OCI-LY3 (cell line): ENCODE results near the gene RBBP8NL.

Experiments
- CTCF ChIP-seq: fragments of 200-600, 300-600 bp; sonication (generic); IDR thresholded peaks from 2 replicates; pipeline ENCODE4 v1.5.1; 2014; ENCODE audit warnings: antibody characterized with exemption, low read length, low read depth
- EZH2phosphoT487 ChIP-seq: fragments of 200-600 bp; shearing (Covaris generic); IDR thresholded peaks from 2 replicates; pipeline ENCODE4 v1.6.1; 2018; ENCODE audit warnings: antibody characterized with exemption, mixed run types, low read depth

DNA sequence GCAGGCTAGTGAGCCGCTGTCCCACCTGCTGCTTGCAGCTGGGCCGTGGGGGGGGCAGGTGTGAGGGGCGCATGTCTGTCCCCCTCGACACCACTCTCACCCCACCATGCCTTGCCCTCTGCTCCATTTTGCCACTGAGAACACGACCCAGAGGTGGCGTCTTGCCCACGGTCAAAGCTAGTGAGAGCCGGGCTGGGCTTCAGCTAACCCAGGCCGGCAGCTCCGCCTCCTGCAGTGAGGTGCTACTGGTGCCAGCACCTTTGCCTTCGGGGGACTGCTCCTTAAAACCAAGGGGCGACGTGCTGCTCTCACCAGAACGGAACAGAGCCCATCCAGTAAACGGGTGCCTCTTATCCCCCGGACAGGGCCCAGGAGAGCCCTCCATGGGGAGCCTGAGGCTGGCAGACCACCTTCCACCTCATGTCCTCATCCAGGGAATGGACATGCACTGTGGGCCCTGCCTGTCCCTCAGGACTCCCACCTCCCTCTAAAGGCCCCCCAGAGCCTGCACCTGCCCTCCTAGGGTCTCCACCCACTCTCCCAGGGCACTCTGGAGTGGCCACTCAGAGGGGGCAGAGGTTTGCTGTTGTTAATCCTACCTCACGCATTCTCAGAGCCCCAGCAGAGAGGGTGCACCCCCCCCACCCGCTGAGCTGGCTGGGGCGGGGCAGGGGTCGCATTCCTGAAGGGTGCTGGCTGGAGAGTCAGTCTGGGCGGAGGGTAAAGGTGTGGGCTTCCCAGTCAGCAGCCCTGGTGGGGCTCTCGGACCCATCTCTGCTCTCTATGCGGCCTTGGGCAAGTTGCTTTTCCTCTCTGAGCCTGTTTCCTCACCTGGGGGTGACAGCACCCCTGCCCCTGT, 2.9 kb downstream of the RBBP8NL start:
- TF ChIP-seq CTCF (no peak), EZH2phosphoT487 (no peak)
